Skin epidermis (tissue), 12 donors: ENCODE data around the gene ZBP1.

ENCODE experiments used
- H3K27ac ChIP-seq, 21 experiments: fragments of 200-600 bp; sonication (generic) in 11 of 21; one replicate each; pipeline ENCODE4 v1.5.0; 2020; ENCODE audit warnings: mild to moderate bottlenecking in 3 of 21, inconsistent platforms in 2 of 21, moderate library complexity in 2 of 21
- H3K4me3 ChIP-seq, 7 experiments: fragments of 200-600 bp; sonication (generic) in 2 of 7; one replicate each; pipeline ENCODE4 v1.5.0; 2020; ENCODE audit warnings: inconsistent platforms in 2 of 7, mild to moderate bottlenecking in 2 of 7, moderate library complexity in 1 of 7

ZBP1 gene, protein sequence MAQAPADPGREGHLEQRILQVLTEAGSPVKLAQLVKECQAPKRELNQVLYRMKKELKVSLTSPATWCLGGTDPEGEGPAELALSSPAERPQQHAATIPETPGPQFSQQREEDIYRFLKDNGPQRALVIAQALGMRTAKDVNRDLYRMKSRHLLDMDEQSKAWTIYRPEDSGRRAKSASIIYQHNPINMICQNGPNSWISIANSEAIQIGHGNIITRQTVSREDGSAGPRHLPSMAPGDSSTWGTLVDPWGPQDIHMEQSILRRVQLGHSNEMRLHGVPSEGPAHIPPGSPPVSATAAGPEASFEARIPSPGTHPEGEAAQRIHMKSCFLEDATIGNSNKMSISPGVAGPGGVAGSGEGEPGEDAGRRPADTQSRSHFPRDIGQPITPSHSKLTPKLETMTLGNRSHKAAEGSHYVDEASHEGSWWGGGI

DNA sequence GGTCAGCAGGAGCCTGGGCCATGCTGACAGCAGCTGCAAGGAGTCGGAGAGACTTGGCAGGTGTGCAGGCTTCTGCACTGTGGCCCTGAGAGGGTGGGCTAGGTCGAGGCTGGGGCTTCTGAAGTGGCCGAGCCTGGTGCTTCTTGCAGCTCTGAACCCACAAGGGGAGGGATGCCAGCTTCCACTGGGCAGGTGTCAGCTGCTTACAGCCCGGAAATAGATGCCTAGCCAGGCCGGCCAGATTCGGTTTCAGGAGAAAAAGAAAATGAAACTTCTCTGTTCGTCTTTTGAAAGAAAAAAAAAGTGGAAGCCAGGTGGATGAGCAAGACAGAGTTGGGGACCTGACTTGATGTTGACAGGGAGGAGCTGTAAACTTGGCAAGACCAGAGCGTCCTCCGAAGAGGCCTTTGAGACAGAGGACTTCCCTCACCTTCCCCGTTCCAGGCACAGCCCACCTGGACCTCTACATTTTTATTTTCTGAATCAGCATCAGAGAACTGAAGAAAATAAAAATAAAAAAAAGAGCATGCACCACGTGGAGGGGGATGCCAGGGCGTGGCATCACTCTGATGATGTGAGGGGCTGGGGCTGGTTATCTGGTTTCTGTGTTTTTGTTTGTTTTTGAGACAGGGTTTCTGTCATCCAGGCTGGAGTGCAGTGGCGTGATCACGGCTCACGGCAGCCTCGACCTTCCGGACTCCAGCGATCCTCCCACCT is at the start of gene ZBP1:
Gene ZBP1 (minus strand): TSS at position 153 of the 717 bp plus-strand sequence. CDS start 131 bp downstream, at position 22.
- Histone ChIP-seq H3K4me3 (peak within 1 kb of the TSS in 6 of 7 experiments; percentile 12 to 28 (median 20)), H3K27ac (peak within 1 kb of the TSS in 16 of 21 experiments; percentile 34 to 89 (median 70))

DNA sequence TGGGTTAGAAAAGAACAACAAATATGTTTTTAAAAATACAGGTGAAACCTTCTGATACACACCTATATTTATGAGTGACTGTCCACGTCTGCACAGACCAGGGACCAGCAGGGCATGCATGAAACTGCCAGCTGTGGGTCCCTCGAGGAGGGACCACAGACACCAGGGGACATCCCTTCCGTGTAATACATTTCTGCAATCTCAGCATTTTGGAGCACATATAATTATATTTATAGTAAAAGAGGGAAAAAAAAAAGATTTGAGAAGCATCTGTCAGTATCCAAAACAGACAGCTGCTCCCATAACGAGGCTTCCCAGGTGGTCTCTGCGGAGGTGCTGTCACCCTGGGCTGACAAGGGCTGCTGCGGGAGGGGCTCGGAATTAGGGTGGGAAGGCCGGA is 49.4 kb upstream of the ZBP1 start:
- H3K27ac ChIP-seq: no peak overlapping the region
- H3K4me3 ChIP-seq: no peak overlapping the region

DNA sequence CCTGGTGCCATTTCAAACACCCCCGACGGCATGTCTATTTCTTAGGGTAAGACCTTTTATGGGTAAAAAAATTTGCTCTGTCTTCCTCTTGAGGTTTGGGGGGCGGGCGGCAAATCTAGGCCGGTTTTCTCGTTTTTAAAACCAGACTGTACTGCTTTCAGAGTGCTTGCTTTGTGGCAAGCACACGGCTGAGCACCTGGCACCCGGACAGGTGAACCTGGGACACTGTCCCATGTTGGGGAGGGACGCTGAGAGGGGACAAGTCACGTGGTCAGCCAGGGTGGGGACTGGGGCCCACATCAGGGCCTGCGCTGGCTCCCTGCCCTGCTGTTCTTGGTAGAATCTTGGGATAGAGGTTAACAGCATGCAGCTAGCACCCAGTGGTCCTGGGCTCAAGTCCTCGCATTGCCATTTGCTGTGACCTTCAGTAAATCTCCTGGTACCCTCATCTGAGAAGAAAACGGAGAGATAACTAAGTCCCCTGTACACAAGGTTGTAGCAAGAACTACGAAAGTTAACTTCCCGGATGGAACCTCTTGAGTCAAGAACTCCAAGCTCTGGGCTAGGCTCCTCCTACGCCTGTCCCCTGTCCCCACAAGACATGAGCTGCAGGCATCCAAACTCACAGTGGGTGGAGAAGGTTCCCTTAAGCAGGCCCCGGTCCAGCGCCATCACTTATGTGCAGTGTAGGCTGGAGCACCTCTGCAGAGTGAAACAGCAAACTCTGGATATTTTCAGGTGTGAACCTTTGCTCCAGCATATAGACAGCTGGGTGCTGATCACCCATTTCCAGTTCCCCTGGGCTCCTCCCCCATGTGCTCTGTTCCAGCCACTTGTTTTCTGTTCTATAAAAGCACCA is 47.9 kb upstream of the ZBP1 start:
- no peak overlapping the region for H3K4me3 ChIP-seq
- H3K27ac ChIP-seq: peak overlapping the region in 1 of 21 experiments; percentile 17

DNA sequence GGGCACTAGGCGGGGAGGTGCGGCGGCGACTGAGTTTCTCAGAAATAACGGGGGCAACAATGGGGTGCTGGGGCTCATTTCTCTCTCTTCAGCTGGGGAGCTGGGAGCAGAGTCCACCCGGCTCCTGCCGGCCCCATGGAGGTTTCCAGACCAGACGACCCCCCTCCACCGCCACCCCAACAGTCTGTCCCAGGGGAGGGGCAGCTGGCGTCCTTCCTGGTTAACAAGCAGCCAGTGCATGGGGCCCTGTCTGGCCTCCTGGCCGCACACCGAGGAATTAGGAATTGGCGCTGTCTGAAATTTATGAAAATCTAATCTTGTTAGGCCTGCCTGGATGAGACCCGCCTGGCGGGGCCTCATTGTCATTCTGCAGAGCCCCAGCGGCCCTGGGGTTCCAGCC is 47.2 kb upstream of the ZBP1 start:
- Histone ChIP-seq H3K4me3 (no peak overlapping the region), H3K27ac (no peak overlapping the region)

DNA sequence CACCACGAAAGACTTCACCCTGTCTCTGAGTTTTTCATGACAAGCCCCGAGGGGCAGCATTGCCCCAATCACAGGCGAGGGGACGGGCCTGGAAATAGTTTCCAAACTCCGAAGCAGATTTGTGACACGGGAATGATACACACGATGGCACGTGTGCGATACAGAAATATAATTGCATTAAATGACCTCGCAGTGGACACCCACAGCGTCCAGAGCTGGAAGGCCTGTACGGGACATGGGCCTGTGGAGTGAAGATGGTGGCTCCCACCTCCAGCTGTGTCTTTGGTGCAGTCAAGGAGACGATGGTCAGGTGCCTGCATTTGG is 46.6 kb upstream of the ZBP1 start:
- H3K4me3 ChIP-seq: no peak overlapping the region
- no peak overlapping the region for H3K27ac ChIP-seq

DNA sequence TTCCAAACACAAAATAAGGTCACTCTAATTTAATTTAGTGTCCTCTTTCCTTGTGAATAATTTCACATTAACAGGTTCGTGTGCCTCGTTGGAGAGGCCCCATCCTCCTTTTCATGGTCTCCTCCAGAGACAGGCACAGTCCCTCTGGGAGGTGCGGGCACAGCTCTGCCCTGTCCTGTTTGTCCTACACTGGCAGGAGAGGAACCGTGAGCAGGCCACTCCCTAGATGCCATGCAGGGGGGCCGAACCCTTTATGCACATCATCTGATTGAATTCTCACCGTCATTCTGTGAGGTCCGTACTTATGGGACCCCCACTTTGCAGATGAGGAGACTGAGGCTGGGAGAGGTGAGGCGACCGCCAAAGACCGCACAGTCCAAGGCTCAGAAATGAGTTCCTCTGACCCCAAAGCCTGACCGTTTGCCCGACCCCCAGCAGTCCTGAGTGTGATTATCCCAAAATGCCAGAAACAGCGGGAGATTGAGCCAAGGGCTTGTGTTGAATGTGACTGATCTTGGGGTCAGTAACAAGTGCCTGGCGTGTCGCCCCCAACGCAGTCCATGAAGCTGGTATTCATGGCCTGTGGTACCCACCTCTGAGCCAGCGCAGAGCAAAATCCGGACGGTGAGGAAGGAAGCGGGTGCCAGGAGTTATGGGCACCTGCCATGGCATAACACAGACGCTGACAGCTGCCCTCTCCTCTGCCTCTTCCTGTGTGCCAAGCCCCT is 46.0 kb upstream of the ZBP1 start:
- Histone ChIP-seq H3K27ac (no peak overlapping the region), H3K4me3 (no peak overlapping the region)

DNA sequence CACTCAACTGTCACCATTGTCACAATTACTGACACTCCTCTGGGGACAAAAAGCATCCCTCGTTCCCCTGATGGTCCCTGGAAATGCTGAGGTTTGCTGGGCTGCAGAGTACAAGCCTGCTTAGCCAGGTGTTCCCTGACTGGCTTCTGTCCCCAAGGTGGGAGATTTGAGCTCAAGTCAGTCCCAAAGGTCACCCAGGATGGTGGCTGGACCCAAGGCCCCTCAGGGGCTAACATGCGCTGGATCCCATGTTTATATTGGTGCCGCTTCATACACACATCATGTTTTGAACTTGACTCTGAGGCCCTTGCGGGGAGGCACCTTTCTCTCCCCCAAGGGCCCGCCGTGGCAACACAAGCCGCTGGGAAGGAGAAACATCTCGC is 45.4 kb upstream of the ZBP1 start:
- Histone ChIP-seq H3K4me3 (no peak overlapping the region), H3K27ac (no peak overlapping the region)

DNA sequence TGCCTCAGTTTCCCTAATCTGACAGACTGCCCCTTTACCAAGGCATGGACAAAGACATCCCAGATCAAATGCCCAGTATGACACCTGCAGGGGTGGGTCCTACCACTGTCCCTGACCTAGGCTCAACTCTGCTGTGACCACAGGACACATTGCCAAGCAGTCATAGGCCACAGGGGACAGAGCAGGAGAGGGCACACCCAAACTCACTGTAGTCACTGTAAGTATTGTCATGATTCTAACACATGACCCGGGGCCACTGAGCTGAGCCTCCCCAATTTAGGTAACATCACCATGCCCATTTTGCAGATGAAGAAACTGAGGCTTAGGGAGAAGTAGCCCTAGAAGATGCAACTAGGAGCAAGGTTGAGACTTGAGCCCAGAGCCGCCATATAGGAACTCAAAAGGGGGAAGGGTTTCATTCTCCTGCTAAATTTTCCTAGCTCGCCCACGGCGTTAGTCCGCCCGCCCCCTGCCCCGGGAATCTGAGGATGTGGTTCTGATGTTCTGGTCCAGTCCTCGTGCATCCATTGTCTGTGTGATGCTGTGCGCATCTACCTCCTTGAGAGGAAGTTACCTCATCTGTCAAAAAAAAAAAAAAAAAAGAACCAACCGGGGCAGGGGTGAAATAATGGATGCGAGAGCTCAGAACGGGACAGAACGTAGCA is 44.8 kb upstream of the ZBP1 start:
- no peak overlapping the region for H3K4me3 ChIP-seq
- H3K27ac ChIP-seq: no peak overlapping the region

DNA sequence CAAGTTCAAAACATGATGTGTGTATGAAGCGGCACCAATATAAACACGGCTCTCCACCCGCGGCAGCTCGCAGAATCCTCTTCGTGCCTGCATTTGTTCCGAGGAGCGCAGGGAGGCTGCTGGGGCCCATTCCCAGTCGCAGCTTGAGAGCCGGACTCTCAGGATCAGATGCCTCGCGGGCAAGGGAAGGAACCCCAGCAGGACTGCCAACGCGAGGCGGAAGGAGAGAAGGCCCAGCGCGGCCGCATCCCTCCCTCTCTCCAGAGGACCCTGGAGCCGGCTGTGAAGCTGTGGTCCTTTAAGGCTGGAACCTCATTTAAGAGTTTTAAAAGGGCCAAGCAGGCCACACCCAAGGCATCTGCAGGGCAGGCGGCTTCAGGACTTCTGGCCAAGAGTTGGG is 44.2 kb upstream of the ZBP1 start:
- Histone ChIP-seq H3K4me3 (no peak overlapping the region), H3K27ac (no peak overlapping the region)

DNA sequence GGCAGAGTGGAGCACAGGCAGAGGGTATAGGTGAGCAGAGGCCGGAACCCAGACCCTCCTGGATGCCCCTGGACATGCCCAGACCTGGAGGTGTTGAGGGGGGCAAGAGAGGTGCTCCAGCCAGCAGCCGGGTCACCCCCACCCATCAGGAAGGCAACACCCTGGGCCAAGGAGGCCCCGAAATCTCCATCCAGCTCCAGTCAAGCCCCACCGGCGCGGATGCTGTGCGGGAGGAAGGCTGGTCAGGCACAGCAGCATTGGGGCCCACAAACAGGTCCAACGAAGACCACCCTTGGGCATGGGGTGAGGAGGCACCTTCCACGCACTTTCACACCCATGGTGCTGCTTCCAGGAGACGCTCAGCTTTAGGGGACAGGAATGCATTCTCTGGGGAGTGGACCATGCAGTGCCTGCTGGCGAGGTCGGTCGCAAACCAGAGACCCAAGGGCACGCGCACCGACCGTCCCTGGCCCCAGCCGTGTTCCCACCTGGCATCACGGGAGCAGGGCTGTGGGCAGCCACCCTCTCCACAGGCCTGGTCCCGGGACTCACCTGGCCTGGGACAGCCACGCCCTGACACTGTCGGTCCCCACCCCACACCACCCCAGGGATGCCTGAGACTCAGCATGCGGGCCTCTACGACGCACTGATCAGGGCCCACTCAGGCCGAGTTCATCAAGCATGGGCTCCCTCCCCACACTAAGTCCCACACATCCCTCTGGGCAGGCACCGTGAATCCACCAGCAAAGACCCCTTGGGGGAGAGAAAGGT is 43.6 kb upstream of the ZBP1 start:
- H3K4me3 ChIP-seq: no peak overlapping the region
- H3K27ac ChIP-seq: no peak overlapping the region

DNA sequence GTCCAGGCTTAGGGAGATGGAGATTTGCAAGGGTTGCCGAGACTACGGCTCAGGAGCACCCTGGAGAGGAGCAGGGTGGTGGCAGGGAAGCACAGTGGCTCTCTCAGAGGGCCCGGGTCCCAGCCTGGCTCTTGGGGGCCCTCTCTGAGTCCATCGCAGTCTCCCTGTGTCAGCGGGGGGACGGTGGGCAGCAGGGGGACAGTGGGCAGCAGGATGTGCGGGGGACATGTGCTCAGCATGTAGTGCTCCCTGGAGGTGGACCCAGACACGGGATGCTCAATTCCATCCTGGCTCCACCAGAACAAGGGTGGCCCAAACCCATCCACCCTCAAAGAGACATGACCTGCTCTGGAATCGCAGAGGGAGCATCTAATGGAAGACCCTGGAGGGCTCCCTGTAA is 43.0 kb upstream of the ZBP1 start:
- H3K27ac ChIP-seq: no peak overlapping the region
- no peak overlapping the region for H3K4me3 ChIP-seq

DNA sequence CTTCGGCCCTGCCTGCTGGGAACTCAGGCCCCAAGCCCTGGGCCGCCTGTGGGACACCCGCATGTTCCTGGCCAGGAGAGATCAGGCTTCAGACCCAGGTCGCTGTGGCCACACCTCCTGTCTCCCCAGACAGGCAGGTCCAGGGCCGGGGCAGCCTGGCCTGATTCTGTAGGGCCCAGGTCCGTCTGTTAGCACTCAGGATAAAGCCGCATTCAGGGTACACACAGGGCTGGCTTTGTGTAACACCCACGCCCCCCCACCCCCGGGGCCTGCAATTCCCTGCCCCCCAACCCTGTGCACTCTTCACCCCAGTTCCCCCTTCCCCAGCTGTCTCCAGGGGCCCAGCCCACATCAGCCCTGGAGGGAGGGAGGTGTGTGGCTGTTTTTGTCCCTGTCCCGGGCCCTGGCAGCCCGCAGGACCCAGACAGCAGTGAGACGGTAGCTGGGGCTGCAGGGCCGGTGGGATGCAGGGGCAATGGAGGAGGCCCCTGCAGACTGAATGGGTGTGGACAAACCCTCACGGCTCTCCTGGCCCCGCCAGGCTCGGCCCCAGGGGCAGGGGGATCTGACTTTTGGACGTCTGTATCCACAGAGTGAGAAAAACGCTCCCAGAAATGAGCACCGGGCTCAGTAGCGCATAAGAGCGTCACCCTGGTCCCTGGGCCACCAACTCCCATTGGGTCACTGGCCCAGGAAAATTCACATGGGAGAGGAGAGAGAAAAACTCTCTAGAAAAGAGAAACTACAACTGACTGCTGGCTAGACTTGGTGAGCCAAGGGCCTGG is 42.4 kb upstream of the ZBP1 start:
- Histone ChIP-seq H3K4me3 (no peak overlapping the region), H3K27ac (no peak overlapping the region)

DNA sequence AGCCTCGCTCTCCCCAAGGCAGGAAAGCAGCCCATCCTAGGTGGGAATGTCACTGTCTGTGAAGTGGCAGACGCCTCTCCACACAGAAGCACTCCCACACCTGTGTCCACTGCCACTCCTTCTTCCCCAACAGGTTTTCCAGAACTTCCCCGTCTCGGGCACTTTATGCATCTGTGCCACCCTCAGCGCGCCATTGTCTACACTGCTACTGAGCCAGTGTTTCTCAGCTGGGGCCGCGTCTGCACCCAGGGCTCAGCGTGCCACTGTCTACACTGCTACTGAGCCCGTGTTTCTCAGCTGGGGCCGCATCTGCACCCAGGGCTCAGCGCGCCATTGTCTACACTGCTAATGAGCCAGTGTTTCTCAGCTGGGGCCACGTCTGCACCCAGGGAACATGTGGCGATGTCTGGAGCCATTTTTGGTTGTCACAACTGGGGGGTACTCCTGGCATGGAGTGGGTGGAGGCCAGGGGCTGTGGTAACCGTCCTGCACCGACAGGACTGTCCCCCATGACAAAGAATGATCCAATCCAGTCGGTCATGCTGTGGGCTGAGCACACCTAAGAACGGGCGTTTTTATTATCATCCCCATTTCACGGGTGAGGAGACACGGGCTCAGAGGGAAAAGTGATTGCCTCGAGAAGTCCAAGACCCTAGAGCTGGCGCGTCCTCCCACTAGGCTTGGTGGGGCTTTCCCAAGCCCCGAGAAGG is 41.7 kb upstream of the ZBP1 start:
- H3K27ac ChIP-seq: no peak overlapping the region
- H3K4me3 ChIP-seq: no peak overlapping the region

DNA sequence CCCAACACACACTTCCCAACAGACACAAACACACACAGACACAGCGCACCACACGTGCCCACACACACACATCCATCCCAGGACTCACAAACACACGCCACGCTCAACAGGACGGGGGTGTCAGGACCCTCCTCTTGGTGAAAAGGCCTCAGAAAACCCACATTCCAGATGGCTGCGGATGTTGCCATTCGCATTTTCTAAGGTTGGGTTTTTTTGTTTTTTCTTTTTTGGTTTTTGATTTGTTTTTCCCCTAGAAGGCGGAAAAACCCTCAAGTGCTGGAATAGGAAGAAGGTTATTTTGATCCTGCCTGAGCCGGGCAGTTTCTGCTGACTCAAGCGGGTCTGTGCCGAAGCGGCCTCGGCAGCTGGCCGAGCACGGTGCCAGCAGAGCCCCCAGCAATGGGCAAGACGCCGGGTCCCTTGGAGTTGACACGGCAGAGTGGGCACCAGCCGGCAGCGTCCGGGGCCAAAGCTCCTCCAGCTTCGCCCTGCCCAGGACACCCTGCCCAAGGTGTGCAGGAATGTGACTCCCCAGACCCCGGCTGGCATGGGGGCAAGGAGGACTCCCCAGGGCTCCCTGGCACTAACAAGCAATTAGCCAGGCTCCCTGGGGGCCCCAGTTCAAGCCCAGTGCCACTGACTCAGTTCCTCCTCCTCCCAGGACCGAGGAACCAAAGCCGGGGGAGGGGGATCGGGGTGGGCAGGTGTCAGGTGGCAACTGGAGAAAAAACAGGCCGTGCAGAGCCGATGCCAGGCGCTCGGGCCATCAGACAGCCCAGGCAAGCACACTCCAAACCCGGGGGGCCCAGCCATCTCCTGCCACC is 40.9 kb upstream of the ZBP1 start:
- Histone ChIP-seq H3K4me3 (no peak overlapping the region), H3K27ac (peak overlapping the region in 1 of 21 experiments; percentile 66)

DNA sequence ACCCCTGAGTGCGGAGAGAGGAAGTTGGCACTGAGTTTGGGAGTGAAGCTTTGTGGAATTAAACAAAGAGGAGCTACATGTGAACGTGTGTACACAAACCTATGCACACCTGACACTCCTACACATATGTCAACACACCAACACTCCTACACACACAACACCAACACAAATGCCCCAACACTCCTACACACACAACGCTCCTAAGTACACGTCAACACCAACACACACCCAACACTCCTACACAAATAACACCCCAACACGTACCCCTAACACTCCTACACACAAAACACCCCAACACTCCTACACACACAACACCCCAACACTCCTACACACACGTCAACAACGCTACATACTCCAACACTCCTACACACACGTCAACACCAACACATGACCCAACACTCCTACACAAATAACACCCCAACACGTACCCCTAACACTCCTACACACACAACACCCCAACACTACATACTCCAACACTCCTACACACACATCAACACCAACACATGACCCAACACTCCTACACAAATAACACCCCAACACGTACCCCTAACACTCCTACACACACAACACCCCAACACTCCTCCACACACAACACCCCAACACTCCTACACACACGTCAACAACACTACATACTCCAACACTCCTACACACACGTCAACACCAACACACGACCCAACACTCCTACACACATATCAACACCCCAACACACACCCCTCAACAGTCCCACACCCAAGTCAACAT is 40.1 kb upstream of the ZBP1 start:
- no peak overlapping the region for H3K27ac ChIP-seq
- no peak overlapping the region for H3K4me3 ChIP-seq
